ENCODE results near the gene LSM10.

Gene LSM10

GRCh38 chr1:36349839-36350238 lies 47.9 kb downstream of the LSM10 start:
- no peak for DNase-seq

GRCh38 chr1:36349241-36349671 lies 48.5 kb downstream of the LSM10 start:
- peak; percentile 59 for DNase-seq

GRCh38 chr1:36346741-36347370 lies 50.9 kb downstream of the LSM10 start:
- DNase-seq, result no peak

- DNase-seq, result no peak
These were observed 52.4 kb downstream of the LSM10 start for GRCh38 chr1:36345353-36345752.

GRCh38 chr1:36344395-36344680 lies 53.4 kb downstream of the LSM10 start:
- DNase-seq, result no peak

- no peak for DNase-seq
These were observed 53.9 kb downstream of the LSM10 start for GRCh38 chr1:36343651-36344394.

Data from suppressor macrophage treated with lipopolysaccharide for 4 hours (primary cell).